Measurements from ENCODE around the gene LIN9.

Gene LIN9

DNA sequence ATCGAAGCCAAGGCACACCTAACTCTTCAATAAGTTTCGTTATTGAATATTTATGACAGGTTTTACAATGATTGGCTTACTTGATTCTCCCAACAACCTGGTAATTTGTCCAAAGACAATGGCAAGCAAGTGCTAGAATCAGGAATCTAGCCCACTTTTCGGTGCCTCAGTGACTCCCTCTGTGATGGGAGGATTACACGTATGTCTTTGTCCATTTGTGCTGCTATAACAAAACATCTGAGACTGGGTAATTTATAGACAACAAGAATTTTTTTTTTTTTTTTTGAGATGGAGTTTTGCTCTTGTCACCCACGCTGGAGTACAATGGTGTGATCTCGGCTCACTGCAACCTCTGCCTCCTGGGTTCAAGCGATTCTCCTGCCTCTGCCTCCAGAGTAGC lies 2.4 kb upstream of the LIN9 start:
- TF ChIP-seq TEAD4 (IDR thresholded peaks at IDR 0.05) (no peak), CREB1 (IDR thresholded peaks at IDR 0.05; ENCODE audit: low read depth) (no peak), CEBPB (IDR thresholded peaks at IDR 0.05) (no peak), FOXM1 (IDR thresholded peaks at IDR 0.05; ENCODE audit: borderline replicate concordance, low read depth) (no peak), ZBTB7A (IDR thresholded peaks at IDR 0.05; ENCODE audit: low read depth) (no peak), TCF12 (IDR thresholded peaks at IDR 0.05; ENCODE audit: low read depth) (no peak), TAF1 (IDR thresholded peaks at IDR 0.05; ENCODE audit: low read depth) (no peak), YY1 (IDR thresholded peaks at IDR 0.05; ENCODE audit: low read depth) (no peak), EP300 (IDR thresholded peaks at IDR 0.05; ENCODE audit: borderline replicate concordance) (no peak), RAD21 (IDR thresholded peaks at IDR 0.05; ENCODE audit: low read depth) (no peak), REST (IDR thresholded peaks at IDR 0.05; ENCODE audit: low read depth) (no peak), NFIC (IDR thresholded peaks at IDR 0.05) (no peak), EGR1 (IDR thresholded peaks at IDR 0.05) (no peak)
- TF ChIP-seq, protein P1, sequence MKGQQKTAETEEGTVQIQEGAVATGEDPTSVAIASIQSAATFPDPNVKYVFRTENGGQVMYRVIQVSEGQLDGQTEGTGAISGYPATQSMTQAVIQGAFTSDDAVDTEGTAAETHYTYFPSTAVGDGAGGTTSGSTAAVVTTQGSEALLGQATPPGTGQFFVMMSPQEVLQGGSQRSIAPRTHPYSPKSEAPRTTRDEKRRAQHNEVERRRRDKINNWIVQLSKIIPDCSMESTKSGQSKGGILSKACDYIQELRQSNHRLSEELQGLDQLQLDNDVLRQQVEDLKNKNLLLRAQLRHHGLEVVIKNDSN (IDR thresholded peaks at IDR 0.05): no peak
- TF ChIP-seq, protein P2, sequence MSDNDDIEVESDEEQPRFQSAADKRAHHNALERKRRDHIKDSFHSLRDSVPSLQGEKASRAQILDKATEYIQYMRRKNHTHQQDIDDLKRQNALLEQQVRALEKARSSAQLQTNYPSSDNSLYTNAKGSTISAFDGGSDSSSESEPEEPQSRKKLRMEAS (IDR thresholded peaks at IDR 0.05): no peak

DNA sequence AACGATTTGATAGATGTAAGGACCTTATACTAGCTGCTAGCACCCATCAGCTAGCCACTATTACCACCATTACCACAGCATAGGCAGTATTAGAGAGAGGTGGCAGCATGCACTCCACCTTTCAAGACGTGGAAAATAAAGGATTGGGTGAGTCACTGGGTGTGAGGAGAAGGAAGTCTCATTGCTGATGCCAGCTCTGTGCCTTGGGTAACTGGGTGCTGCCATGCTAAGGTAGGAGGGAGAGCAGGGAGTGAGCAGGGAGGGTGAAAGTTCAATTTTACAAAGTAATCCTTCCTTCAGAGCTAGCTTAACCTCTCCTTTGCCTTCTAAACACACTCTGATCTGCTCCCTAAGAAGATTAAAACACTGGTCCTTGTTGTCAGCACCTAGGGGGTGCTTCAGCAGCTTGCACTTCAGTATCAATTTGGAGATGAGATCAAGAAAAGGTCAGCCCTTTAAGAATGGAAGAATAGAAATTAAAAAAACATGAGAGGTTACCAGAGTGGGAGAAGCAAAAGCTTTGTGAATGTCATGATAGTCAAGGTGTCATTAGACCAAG lies 1.8 kb upstream of the LIN9 start:
- TF ChIP-seq REST (IDR thresholded peaks at IDR 0.05; ENCODE audit: low read depth): no peak
- TF ChIP-seq TCF12 (IDR thresholded peaks at IDR 0.05; ENCODE audit: low read depth): no peak
- no peak for TF ChIP-seq CEBPB (IDR thresholded peaks at IDR 0.05)
- no peak for TF ChIP-seq EGR1 (IDR thresholded peaks at IDR 0.05)
- TF ChIP-seq EP300 (IDR thresholded peaks at IDR 0.05; ENCODE audit: borderline replicate concordance): no peak
- TF ChIP-seq, protein P1 (IDR thresholded peaks at IDR 0.05): no peak
- no peak for TF ChIP-seq TEAD4 (IDR thresholded peaks at IDR 0.05)
- no peak for TF ChIP-seq NFIC (IDR thresholded peaks at IDR 0.05)
- TF ChIP-seq, protein P2 (IDR thresholded peaks at IDR 0.05): no peak
- TF ChIP-seq ZBTB7A (IDR thresholded peaks at IDR 0.05; ENCODE audit: low read depth): no peak
- no peak for TF ChIP-seq YY1 (IDR thresholded peaks at IDR 0.05; ENCODE audit: low read depth)

GRCh38 chr1:226310245-226310540 lies 1.2 kb upstream of the LIN9 start:
- TF ChIP-seq EGR1 (IDR thresholded peaks at IDR 0.05): no peak
- no peak for TF ChIP-seq CREB1 (IDR thresholded peaks at IDR 0.05; ENCODE audit: low read depth)
- no peak for TF ChIP-seq RAD21 (IDR thresholded peaks at IDR 0.05; ENCODE audit: low read depth)
- TF ChIP-seq TCF12 (IDR thresholded peaks at IDR 0.05; ENCODE audit: low read depth): no peak
- TF ChIP-seq ZBTB7A (IDR thresholded peaks at IDR 0.05; ENCODE audit: low read depth): no peak
- TF ChIP-seq YY1 (IDR thresholded peaks at IDR 0.05; ENCODE audit: low read depth): no peak
- TF ChIP-seq, protein P2 (IDR thresholded peaks at IDR 0.05): no peak
- TF ChIP-seq TAF1 (IDR thresholded peaks at IDR 0.05; ENCODE audit: low read depth): no peak
- no peak for TF ChIP-seq FOXM1 (IDR thresholded peaks at IDR 0.05; ENCODE audit: borderline replicate concordance, low read depth)
- no peak for TF ChIP-seq CEBPB (IDR thresholded peaks at IDR 0.05)
- TF ChIP-seq TEAD4 (IDR thresholded peaks at IDR 0.05): no peak
- TF ChIP-seq, protein P1 (IDR thresholded peaks at IDR 0.05): no peak
- no peak for TF ChIP-seq EP300 (IDR thresholded peaks at IDR 0.05; ENCODE audit: borderline replicate concordance)
- TF ChIP-seq NFIC (IDR thresholded peaks at IDR 0.05): no peak
- TF ChIP-seq REST (IDR thresholded peaks at IDR 0.05; ENCODE audit: low read depth): no peak
